GM13977 (cell line): ENCODE measurements around the gene SFMBT2.

Source experiments
- DNase-seq: peaks from one replicate; pipeline ENCODE4 v3.0.0; 2012; ENCODE audit warnings: low spot score
- in situ Hi-C: fragments of 300-500 bp; cut with MboI; formaldehyde crosslinking; loops from one replicate; pipeline ENCODE4 v1.12.0; 2022; ENCODE audit warnings: low sequenced_read_pairs, low pct_unique_long_range_greater_than_20kb, mixed read lengths, inconsistent platforms; ENCODE audit not compliant: unreplicated experiment
- TF ChIP-seq, protein P1 (sequence below): IDR thresholded peaks from 2 replicates; pipeline ENCODE4 v1.5.1; 2012; ENCODE audit warnings: mild to moderate bottlenecking, control low read depth; ENCODE audit not compliant: insufficient read depth; ENCODE audit errors: extremely low read depth, missing control alignments

The SFMBT2 gene

DNA sequence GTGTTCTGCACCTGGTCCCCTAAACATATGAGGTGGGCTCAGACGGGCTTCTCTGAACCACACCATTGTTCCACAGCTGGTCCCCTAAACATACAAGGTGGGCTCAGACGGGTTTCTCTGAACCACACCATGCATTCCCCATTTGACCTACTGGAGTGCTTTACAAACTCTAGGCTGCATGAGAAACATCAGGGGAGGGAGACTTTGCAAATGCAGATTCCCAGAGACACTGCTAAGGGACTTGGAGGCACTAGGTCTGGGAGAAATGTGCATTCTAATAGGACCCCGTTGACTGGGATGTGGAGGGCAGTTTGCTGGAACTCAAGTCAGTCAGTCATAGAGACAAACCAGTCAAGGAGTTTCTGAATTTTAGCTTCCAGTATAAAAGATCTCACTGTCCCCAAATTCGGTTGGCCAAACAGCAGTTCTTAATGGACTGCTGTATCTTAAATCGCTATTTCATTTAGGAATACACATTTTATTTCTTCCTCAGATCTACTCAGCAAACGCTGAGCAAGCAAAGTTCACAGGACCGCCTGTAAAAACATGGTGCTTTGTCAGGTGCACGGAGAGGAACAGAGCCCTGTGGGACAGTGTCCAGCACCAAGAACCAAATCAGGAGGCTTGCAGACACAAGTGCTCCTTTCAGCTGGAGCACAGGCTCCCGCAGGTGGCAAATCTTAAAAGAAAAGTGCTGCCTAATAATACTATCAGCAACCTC is 198.8 kb downstream of the SFMBT2 start:
- DNase-seq: no peak

DNA sequence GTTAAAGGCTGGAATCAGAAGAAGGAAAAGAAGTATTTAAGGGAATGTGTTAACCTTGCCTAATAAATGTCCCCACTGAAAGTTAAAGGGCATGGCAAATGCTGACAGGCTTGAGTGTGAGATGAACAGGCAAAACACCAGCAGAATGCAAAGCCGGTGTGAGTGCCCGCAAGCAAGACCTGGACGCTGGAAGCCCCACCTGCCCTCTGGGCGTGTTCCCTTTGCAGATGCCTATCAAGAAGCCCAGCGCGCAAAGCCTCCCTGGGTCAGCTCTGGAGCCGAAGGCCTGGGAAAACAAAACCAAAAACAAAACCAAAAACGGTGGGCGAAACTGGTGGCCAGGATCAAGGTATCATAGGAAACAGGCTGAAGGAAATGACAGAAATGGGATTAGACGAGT is 200.3 kb downstream of the SFMBT2 start:
- TF ChIP-seq, protein P1, sequence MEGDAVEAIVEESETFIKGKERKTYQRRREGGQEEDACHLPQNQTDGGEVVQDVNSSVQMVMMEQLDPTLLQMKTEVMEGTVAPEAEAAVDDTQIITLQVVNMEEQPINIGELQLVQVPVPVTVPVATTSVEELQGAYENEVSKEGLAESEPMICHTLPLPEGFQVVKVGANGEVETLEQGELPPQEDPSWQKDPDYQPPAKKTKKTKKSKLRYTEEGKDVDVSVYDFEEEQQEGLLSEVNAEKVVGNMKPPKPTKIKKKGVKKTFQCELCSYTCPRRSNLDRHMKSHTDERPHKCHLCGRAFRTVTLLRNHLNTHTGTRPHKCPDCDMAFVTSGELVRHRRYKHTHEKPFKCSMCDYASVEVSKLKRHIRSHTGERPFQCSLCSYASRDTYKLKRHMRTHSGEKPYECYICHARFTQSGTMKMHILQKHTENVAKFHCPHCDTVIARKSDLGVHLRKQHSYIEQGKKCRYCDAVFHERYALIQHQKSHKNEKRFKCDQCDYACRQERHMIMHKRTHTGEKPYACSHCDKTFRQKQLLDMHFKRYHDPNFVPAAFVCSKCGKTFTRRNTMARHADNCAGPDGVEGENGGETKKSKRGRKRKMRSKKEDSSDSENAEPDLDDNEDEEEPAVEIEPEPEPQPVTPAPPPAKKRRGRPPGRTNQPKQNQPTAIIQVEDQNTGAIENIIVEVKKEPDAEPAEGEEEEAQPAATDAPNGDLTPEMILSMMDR: no peak
- in situ Hi-C loops: no loop called here
- DNase-seq: no peak

More for the DNA sequence above, 198.8 kb downstream of the SFMBT2 start:
- in situ Hi-C loops: no loop called here
- TF ChIP-seq, protein P1: no peak

DNA sequence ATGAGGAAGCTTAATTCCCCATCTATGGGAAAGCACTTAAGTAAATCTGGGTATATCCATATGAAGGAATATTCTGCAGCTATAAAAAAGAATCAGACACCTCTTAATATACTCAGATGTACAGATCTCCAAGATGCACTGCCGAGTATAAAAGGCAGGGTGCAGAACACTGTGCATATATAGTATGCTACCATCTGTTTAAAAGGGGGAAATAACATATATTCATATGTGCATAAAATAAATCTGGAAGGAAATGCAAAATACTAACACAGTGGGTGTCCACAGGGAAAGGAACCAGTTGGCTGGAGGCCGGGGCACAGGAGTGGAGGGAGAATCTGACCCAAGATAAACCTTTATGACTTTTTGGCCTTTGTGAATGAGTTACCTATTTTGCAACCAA is 201.4 kb downstream of the SFMBT2 start:
- DNase-seq: no peak
- in situ Hi-C loops: no loop called here
- TF ChIP-seq, protein P1: no peak

DNA sequence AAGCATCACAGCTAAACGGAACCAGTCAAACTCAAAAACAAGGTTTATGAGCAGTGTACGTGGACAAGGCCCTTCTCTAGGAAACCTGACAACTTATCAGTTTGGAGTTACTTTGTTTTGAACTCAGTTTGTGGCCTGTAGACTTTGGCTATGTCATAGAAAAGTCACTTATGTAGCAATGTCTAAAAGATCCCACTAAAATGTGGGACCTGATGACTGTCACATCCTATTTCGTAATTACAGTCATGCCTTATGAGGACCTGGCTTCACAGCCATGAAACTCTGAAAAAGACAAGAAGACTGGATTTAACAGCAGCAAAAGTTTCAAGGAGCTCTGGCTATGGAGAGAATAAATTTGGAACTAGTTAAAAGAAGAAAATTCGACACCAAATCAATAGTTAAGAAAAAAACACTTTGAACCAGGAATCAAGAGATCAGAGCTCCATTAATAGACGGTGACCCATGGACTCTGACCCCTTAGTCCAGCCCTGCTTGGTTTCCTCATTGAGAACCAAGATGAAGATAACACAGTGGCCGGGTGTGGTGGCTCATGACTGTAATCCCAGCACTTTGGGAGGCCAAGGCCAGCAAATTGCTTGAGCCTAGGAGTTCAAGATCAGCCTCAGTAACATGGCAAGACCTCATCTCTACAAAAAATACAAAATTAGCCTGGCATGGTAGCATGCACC is 204.3 kb downstream of the SFMBT2 start:
- in situ Hi-C loops: no loop called here
- TF ChIP-seq, protein P1: no peak
- DNase-seq: no peak

DNA sequence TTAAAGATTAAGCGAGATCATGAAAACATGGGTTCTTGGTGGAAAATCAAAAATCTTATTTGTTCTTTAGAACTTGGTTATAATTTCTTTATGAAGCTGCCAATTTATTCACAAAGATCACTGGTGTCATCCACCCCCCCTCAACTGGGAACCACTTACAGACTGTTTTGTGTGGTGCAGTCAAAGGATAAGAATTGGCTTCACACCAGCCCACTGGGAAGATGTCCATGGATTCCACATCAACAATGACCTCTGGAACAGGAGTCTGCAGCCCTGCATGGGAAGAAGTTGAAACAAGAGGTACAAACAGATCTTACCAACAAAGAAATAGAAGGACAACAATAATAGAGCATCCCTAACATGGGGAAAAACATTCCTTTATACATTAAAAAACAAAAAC is 205.2 kb downstream of the SFMBT2 start:
- DNase-seq: no peak
- in situ Hi-C loops: no loop called here
- TF ChIP-seq, protein P1: no peak

DNA sequence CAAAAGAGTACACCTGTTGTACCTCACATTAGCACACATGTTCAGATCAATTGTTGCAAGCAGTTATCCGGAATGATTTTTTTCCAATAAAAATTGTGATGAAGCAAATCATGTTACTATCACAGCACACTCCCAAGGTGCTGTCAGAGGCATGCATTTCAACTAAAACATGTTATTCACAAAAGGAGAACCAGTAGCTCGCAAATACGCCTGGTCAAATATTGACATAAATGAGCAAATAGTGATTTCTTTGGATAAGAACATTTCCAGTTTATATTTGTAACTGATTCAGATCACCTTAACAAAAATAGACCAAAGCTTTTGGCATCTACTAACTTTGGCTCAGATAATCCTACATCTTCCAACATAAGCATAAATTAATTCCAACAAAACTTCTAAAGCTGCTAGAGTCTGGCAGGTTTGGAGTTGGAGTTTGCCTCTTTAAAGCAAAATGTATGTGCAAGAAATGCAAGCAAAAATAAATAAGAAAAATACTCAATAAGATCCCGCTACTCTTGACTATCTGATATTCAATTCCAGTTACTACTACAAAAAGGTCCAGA is 208.0 kb downstream of the SFMBT2 start:
- DNase-seq: no peak
- in situ Hi-C loops: no loop called here
- TF ChIP-seq, protein P1: no peak
